Heart left ventricle (tissue), 16 donors: ENCODE results near the gene TMEM204. TPM values are rescaled to one million over a fixed set of nuclear protein-coding genes. Genes with fewer than 3 reads are reported as not detected.
A peak's percentile ranks its signal among the peaks of the same experiment; 100 is the strongest.

Experiments
- ATAC-seq, 4 donors: fragments of 200-7000 bp; cut with Tn5 transposase; one replicate each; pipeline ENCODE4 v1.9.1; 2020 to 2022; ENCODE audit warnings: moderate library complexity in 4 of 4, mild to moderate bottlenecking in 3 of 4, moderate number of reproducible peaks in 1 of 4
- DNase-seq, 5 donors: peaks; one replicate each; pipeline ENCODE4 v3.0.0-alpha.2; 2020
- H3K27ac ChIP-seq, 12 donors: fragments of 200-600 bp; sonication (generic) in 4 of 12; one replicate each; pipeline versions ENCODE4 v1.5.0 to v1.8.0; 2016 to 2022; ENCODE audit warnings: mild to moderate bottlenecking in 2 of 12
- H3K27me3 ChIP-seq, 9 donors: fragments of 200-600 bp; sonication (generic) in 2 of 9; one replicate each; pipeline versions ENCODE4 v1.5.1 to v1.8.0; 2016 to 2022; ENCODE audit warnings: mild to moderate bottlenecking in 3 of 9
- H3K36me3 ChIP-seq, 9 donors: fragments of 200-600 bp; sonication (generic) in 2 of 9; one replicate each; pipeline versions ENCODE4 v1.5.0 to v1.8.0; 2018 to 2022; ENCODE audit warnings: mild to moderate bottlenecking in 2 of 9
- H3K4me1 ChIP-seq, 12 donors: fragments of 200-600 bp; sonication (generic) in 4 of 12; one replicate each; pipeline versions ENCODE4 v1.5.0 to v1.8.0; 2016 to 2022; ENCODE audit warnings: mild to moderate bottlenecking in 3 of 12
- H3K4me3 ChIP-seq, 12 donors: fragments of 200-600 bp; sonication (generic) in 4 of 12; one replicate each; pipeline versions ENCODE4 v1.5.0 to v1.8.0; 2017 to 2022; ENCODE audit warnings: mild to moderate bottlenecking in 9 of 12, moderate library complexity in 4 of 12
- H3K9me3 ChIP-seq, 12 donors: fragments of 200-600 bp; sonication (generic) in 4 of 12; one replicate each; pipeline versions ENCODE4 v1.5.0 to v1.8.0; 2016 to 2022; ENCODE audit warnings: mild to moderate bottlenecking in 1 of 12
- POLR2A ChIP-seq, 2 donors: fragments of 450-650 bp; IDR thresholded peaks; one replicate each; pipeline ENCODE4 v1.6.1; 2017; ENCODE audit warnings: antibody characterized with exemption in 2 of 2, mild to moderate bottlenecking in 2 of 2, moderate library complexity in 2 of 2
- WGBS, 4 donors: extraction: QIAGEN DNeasy Blood & Tissue Kit in 2 of 4; methylation state at CpG; one replicate each; pipeline versions ENCODE4 v1.1.5 to v1.1.7; 2013 to 2018; 5-methylcytosine and 5-hydroxymethylcytosine counted together
- intact Hi-C, 10 donors: fragments of 100-400 bp; cut with DNase I; formaldehyde crosslinking; loops; one replicate each; pipeline versions ENCODE4 v1.11.1 to v1.14.2; 2022
- polyA plus RNA-seq, 2 donors: library from polyadenylated mRNA; stranded (reverse); fragments of 200-250 nt; gene quantifications; one replicate each; pipeline ENCODE4 v1.2.3, GENCODE V29; 2013
- total RNA-seq, 9 donors: library from RNA; depleted of rRNA in 2 of 9; stranded (reverse); fragments of >200 nt in 2 of 9; fragmentation: NEBNext Ultra II Directional in 3 of 9; extraction: Animal tissue kit (Norgen Biotek cat#: 25700) in 3 of 9; gene quantifications; one replicate each; pipeline versions ENCODE4 v1.1.0 to v1.2.4, GENCODE V29; 2016 to 2023
- TF ChIP-seq, protein P1 (sequence below), 12 donors: fragments of 200-600 bp; sonication (generic) in 4 of 12; IDR thresholded peaks; one replicate each; pipeline versions ENCODE4 v1.5.0 to v1.8.0; 2018 to 2022; ENCODE audit warnings: antibody characterized with exemption in 12 of 12, mild to moderate bottlenecking in 5 of 12
- donor health status: ischemic (EF 13 %, LVEDD 7.1; RV severe dilation, severe dysfunction).
- donor health status: healthy with polysubstance abuse.
- donor health status: DM: no; HTN: yes; CAD: no.
- donor health status: DM: no; HTN: no; CAD: no.
- donor health status: ischemic (EF 25% LVEDD 6.9; RV normal size, moderate dysfunction).
- donor health status: ischemic (EF 25% LVEDD 5.7; RV mildly dilated, moderate dysfunction).
- donor health status: healthy.
- donor health status: DM: yes; HTN: yes; CAD: no.
- donor health status: ischemic (EF 35%, LVEDD 5.7; RV mildly dilated, moderate dysfunction).
- donor health status: nonischemic (EF 11% LVEDD 7.7; RV severe dilation, severe dysfunction).
- donor health status: DM: yes; HTN: yes; CAD: no.
- donor health status: PGD.
- donor health status: ischemic (EF 29% LVEDD 5.4; RV normal size, mild dysfunction).
- donor health status: nonischemic (EF 23%, LVEDD 6.1; RV moderate dilation, normal function).

TMEM204 gene
- total and polyA plus RNA-seq, 11 donors, result 14.0 to 64.2 (median 20.2) TPM

DNA sequence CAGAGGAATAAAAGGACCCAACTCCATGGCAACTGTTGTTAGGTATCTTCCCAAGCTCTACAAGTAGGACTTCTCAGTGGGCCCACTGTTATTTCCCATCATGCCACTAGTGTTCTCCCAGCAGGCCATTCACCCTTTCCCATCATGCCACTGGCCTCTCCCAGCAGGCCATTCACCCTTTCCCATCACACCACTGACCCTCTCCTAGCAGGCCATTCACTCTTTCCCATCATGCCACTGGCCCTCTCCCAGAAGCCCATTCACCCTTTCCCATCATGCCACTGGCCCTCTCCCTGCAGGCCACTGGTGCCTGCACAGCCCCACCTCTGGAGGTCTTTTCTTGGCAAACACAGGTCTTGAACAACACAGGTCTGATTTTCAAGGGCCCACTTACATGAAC, 42.1 kb downstream of the TMEM204 start:
- DNase-seq, result no peak
- intact Hi-C loops, result no loop called here
- Histone ChIP-seq H3K4me1 (no peaks in the 10 kb centered on the region), H3K27ac (no peak overlapping the region), H3K9me3 (no peaks in the 10 kb centered on the region), H3K4me3 (no peak overlapping the region), H3K36me3 (peaks cover 0 to 45% (median 17%) of the 10 kb centered on the region in 9 donors), H3K27me3 (no peaks in the 10 kb centered on the region)
- TF ChIP-seq, protein P1, sequence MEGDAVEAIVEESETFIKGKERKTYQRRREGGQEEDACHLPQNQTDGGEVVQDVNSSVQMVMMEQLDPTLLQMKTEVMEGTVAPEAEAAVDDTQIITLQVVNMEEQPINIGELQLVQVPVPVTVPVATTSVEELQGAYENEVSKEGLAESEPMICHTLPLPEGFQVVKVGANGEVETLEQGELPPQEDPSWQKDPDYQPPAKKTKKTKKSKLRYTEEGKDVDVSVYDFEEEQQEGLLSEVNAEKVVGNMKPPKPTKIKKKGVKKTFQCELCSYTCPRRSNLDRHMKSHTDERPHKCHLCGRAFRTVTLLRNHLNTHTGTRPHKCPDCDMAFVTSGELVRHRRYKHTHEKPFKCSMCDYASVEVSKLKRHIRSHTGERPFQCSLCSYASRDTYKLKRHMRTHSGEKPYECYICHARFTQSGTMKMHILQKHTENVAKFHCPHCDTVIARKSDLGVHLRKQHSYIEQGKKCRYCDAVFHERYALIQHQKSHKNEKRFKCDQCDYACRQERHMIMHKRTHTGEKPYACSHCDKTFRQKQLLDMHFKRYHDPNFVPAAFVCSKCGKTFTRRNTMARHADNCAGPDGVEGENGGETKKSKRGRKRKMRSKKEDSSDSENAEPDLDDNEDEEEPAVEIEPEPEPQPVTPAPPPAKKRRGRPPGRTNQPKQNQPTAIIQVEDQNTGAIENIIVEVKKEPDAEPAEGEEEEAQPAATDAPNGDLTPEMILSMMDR (IDR thresholded peaks at IDR 0.05), result no peak
- TF ChIP-seq POLR2A (IDR thresholded peaks at IDR 0.05), result no peak
- ATAC-seq, result no peak

GRCh38 chr16:1579214-1579613, 45.7 kb downstream of the TMEM204 start:
- DNase-seq (no peak), ATAC-seq (no peak)
- no peak overlapping the region for H3K4me3 ChIP-seq
- WGBS, 4 donors, result 85 to 97% (median 91%) methylated on average over 4 to 5 of the region's 5 CpGs
- intact Hi-C loops, result no loop called here
- no peaks in the 10 kb centered on the region for H3K27me3 ChIP-seq
- H3K9me3 ChIP-seq, result no peaks in the 10 kb centered on the region
- peaks cover 0 to 48% (median 27%) of the 10 kb centered on the region in 9 donors for H3K36me3 ChIP-seq
- H3K27ac ChIP-seq, result no peak overlapping the region
- H3K4me1 ChIP-seq, result no peaks in the 10 kb centered on the region
- TF ChIP-seq POLR2A (IDR thresholded peaks at IDR 0.05), result no peak
- TF ChIP-seq, protein P1 (IDR thresholded peaks at IDR 0.05), result peak in 2 of 12 donors; percentile 11

- ATAC-seq (peak in 1 of 4 donors; percentile 50), DNase-seq (no peak)
- Histone ChIP-seq H3K27me3 (no peaks in the 10 kb centered on the region), H3K36me3 (peaks cover 0 to 58% (median 34%) of the 10 kb centered on the region in 9 donors), H3K4me3 (no peak overlapping the region), H3K9me3 (no peaks in the 10 kb centered on the region), H3K27ac (no peak overlapping the region), H3K4me1 (no peaks in the 10 kb centered on the region)
- WGBS, 4 donors, result 72 to 87% (median 78%) methylated on average over 12 of the region's 12 CpGs
- intact Hi-C loops, result no loop called here
- TF ChIP-seq, protein P1 (IDR thresholded peaks at IDR 0.05), result no peak
- TF ChIP-seq POLR2A (IDR thresholded peaks at IDR 0.05), result no peak
Measured at GRCh38 chr16:1580256-1580655, 46.8 kb downstream of the TMEM204 start.

GRCh38 chr16:1580956-1581355, 47.5 kb downstream of the TMEM204 start:
- Histone ChIP-seq H3K27ac (no peak overlapping the region), H3K4me1 (no peaks in the 10 kb centered on the region), H3K4me3 (no peak overlapping the region), H3K36me3 (peaks cover 0 to 63% (median 37%) of the 10 kb centered on the region in 9 donors), H3K9me3 (no peaks in the 10 kb centered on the region), H3K27me3 (no peaks in the 10 kb centered on the region)
- DNase-seq (no peak), ATAC-seq (no peak)
- 94 to 99% (median 97%) methylated on average over 6 of the region's 6 CpGs for WGBS, 4 donors
- TF ChIP-seq, protein P1 (IDR thresholded peaks at IDR 0.05), result no peak
- no peak for TF ChIP-seq POLR2A (IDR thresholded peaks at IDR 0.05)
- intact Hi-C loops, result no loop called here
